ENCODE results near the gene SLC11A2.
"Not testable (repeated sequence)": the region's sequence is repeated elsewhere in the genome, so short reads cannot be mapped to it uniquely, and the experiment has no call there.

The SLC11A2 gene

GRCh38 chr12:50936821-50937530 lies 89.2 kb downstream of the SLC11A2 start:
- no peak for DNase-seq

DNA sequence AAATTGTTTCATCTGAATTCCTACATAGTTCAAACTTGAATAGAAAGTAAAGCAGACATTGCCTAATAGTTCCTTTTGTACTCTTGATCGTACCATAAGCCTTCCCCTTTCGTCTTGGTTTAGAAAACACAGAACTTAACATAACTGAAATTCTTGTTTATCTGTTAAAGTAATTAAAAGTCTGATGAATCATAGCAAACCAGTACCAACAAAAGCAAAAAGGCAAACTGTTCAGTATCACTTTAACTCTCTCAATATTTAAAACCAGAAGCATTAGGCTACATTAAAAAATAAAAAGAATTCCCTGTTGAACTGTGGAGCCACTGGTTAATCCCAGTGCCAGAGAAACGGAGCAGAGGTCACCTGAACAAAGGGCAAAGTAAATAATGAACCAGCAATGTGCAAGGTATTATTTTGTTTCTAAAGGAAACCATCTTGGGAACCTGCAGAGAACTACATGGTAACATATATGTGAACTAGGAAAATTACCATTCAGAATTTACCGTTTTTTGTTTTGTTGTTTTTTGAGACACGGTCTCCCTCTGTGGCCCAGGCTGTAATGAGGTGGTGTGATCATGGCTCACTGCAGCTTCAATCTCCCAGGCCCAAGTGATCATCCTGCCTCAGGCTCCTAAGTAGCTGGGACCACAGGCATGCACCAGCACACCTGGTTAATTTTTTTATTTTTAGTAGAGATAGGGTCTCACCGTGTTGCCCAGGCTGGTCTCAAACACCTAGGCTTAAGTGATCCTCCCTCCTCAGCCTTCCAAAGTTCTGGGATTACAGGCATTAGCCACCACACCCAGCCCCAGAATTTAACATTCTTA lies 91.0 kb downstream of the SLC11A2 start:
- no peak for DNase-seq

- no peak for DNase-seq
Observed at GRCh38 chr12:50934371-50934851, 91.8 kb downstream of the SLC11A2 start.

- DNase-seq: no peak
Observed at GRCh38 chr12:50933459-50934124, 92.6 kb downstream of the SLC11A2 start.

- no peak for DNase-seq
Observed at GRCh38 chr12:50932787-50933280, 93.3 kb downstream of the SLC11A2 start.

- DNase-seq: not testable (repeated sequence)
Observed at GRCh38 chr12:50930477-50930876, 95.7 kb downstream of the SLC11A2 start.

- no peak for DNase-seq
Observed at GRCh38 chr12:50929831-50930230, 96.4 kb downstream of the SLC11A2 start.
